Activated CD8-positive, alpha-beta T cell treated with anti-CD3 and anti-CD28 coated beads for 36 hours (primary cell): Measurements from ENCODE around the gene ALKBH5. TPM values are rescaled to one million over a fixed set of nuclear protein-coding genes. Genes with fewer than 3 reads are reported as not detected.

Experiments
- ATAC-seq: fragments of 200-7000 bp; cut with Tn5 transposase; one replicate; pipeline ENCODE4 v1.10.0; 2021; ENCODE audit warnings: mild to moderate bottlenecking, moderate library complexity
- CTCF ChIA-PET: fragments of 350-600 bp; sonication (Branson Sonifier 250); formaldehyde crosslinking; loops from one replicate; lab custom pipeline; 2021; ENCODE audit warnings: antibody characterized with exemption; lab: Charles Lee
- POLR2A ChIA-PET: fragments of 350-600 bp; sonication (Branson Sonifier 250); formaldehyde crosslinking; loops from one replicate; lab custom pipeline; 2021; ENCODE audit warnings: antibody characterized with exemption; lab: Charles Lee
- DNase-seq: peaks from one replicate; pipeline ENCODE4 v3.0.0-alpha.2; 2020
- H3K27ac Mint-ChIP-seq: one replicate; pipeline ENCODE4 v1.8.0; 2021; ENCODE audit warnings: mild to moderate bottlenecking, mixed read lengths
- H3K27me3 Mint-ChIP-seq: one replicate; pipeline ENCODE4 v1.8.0; 2021; ENCODE audit warnings: mixed read lengths
- H3K36me3 Mint-ChIP-seq: one replicate; pipeline ENCODE4 v1.8.0; 2021; ENCODE audit warnings: low read depth, mixed read lengths
- H3K4me1 Mint-ChIP-seq: one replicate; pipeline ENCODE4 v1.8.0; 2021; ENCODE audit warnings: low read depth, mixed read lengths
- H3K4me3 Mint-ChIP-seq: one replicate; pipeline ENCODE4 v1.8.0; 2021; ENCODE audit warnings: mild to moderate bottlenecking, moderate library complexity, mixed read lengths
- H3K9me3 Mint-ChIP-seq: one replicate; pipeline ENCODE4 v1.8.0; 2021; ENCODE audit warnings: mixed read lengths
- CTCF ChIP-seq: fragments of 200-600 bp; IDR thresholded peaks from one replicate; pipeline ENCODE4 v1.8.0; 2022; ENCODE audit warnings: antibody characterized with exemption, mild to moderate bottlenecking
- intact Hi-C: fragments of 100-400 bp; cut with micrococcal nuclease; formaldehyde crosslinking; loops from one replicate; pipeline ENCODE4 v1.10.0; 2022
- total RNA-seq, 2 experiments: library from RNA; stranded (reverse); gene quantifications; one replicate each; pipeline ENCODE4 v1.2.3, GENCODE V29; 2021

ALKBH5 gene
- total RNA-seq, 2 experiments from 2014 or later = 213 to 217 TPM

GRCh38 chr17:18182110-18182977 lies 1.3 kb upstream of the ALKBH5 start:
- intact Hi-C loops = no loop called here
- CTCF ChIA-PET = interaction anchor here (0.6 to 7.5 kb wide), 9 partner anchors 10 to 102 kb away, joined by 3 to 69 read pairs (median 3); no protein-coding TSS in a partner anchor
- ATAC-seq (no peak), DNase-seq (peak; percentile 33)
- Mint-ChIP-seq H3K4me3 (peak overlapping the region; percentile 96), H3K9me3 (no peaks in the 10 kb centered on the region), H3K4me1 (peaks cover 37% of the 10 kb centered on the region), H3K27me3 (no peaks in the 10 kb centered on the region), H3K27ac (peak overlapping the region; percentile 98), H3K36me3 (peaks cover 31% of the 10 kb centered on the region)
- POLR2A ChIA-PET = interaction anchor here (0.6 to 4.2 kb wide), 11 partner anchors 12 to 1742 kb away, joined by 3 to 18 read pairs (median 4); partner anchors contain the start of gene LLGL1
- TF ChIP-seq CTCF = no peak

- H3K27me3 Mint-ChIP-seq = no peaks in the 10 kb centered on the region
- H3K9me3 Mint-ChIP-seq = no peaks in the 10 kb centered on the region
- peaks cover 43% of the 10 kb centered on the region for H3K4me1 Mint-ChIP-seq
- ChIA-PET CTCF (interaction anchor here (0.9 to 7.5 kb wide), 7 partner anchors 10 to 102 kb away, joined by 3 to 69 read pairs (median 3); no protein-coding TSS in a partner anchor), POLR2A (interaction anchor here (1.1 to 4.2 kb wide), 5 partner anchors 12 to 1743 kb away, joined by 3 to 18 read pairs (median 4); no protein-coding TSS in a partner anchor)
- peaks cover 37% of the 10 kb centered on the region for H3K36me3 Mint-ChIP-seq
- peak overlapping the region; percentile 96 for H3K4me3 Mint-ChIP-seq
- ATAC-seq (peak; percentile 27), DNase-seq (peak; percentile 89)
- peak overlapping the region; percentile 98 for H3K27ac Mint-ChIP-seq
- intact Hi-C loops = no loop called here
- TF ChIP-seq CTCF = no peak
These were observed 672 bp upstream of the ALKBH5 start for GRCh38 chr17:18182978-18183333.

- ChIA-PET CTCF (interaction anchor here (0.8 to 7.5 kb wide), 9 partner anchors 9 to 93 kb away, joined by 3 to 69 read pairs (median 3); no protein-coding TSS in a partner anchor), POLR2A (interaction anchor here (0.8 to 4.2 kb wide), 8 partner anchors 13 to 133 kb away, joined by 3 to 18 read pairs (median 4); partner anchors contain the start of gene FLII)
- Mint-ChIP-seq H3K9me3 (no peaks in the 10 kb centered on the region), H3K27me3 (no peaks in the 10 kb centered on the region), H3K4me3 (peak overlapping the region; percentile 96), H3K4me1 (peaks cover 54% of the 10 kb centered on the region), H3K36me3 (peaks cover 46% of the 10 kb centered on the region), H3K27ac (peak overlapping the region; percentile 98)
- TF ChIP-seq CTCF = no peak
- DNase-seq (peak; percentile 84), ATAC-seq (no peak)
- intact Hi-C loops = no loop called here
These were observed 759 bp downstream of the ALKBH5 start for GRCh38 chr17:18184143-18185031.

- ChIA-PET POLR2A (interaction anchor here (1.1 to 4.2 kb wide), 3 partner anchors 15 to 129 kb away, joined by 3 to 18 read pairs (median 6); partner anchors contain the start of gene TOP3A), CTCF (interaction anchor here (1.1 to 7.5 kb wide), 4 partner anchors 15 to 46 kb away, joined by 3 to 69 read pairs (median 4); no protein-coding TSS in a partner anchor)
- peak overlapping the region; percentile 91 for H3K27ac Mint-ChIP-seq
- intact Hi-C loops = no loop called here
- H3K36me3 Mint-ChIP-seq = peaks cover 53% of the 10 kb centered on the region
- DNase-seq (no peak), ATAC-seq (no peak)
- peak overlapping the region; percentile 96 for H3K4me3 Mint-ChIP-seq
- H3K27me3 Mint-ChIP-seq = no peaks in the 10 kb centered on the region
- no peaks in the 10 kb centered on the region for H3K9me3 Mint-ChIP-seq
- peaks cover 55% of the 10 kb centered on the region for H3K4me1 Mint-ChIP-seq
- no peak for TF ChIP-seq CTCF
These were observed 1.8 kb downstream of the ALKBH5 start for GRCh38 chr17:18185391-18185790.
